ENCODE measurements around the gene IL17RE. TPM values are rescaled to one million over a fixed set of nuclear protein-coding genes. Genes with fewer than 3 reads are reported as not detected.

The IL17RE gene
- total and polyA plus RNA-seq, 9 of the 15 experiments (the other 6 are each of a cell fraction or from before 2014, with no cell fraction given) = 0.32 to 1.9 (median 0.51) TPM; not detected in 4

- peak; percentile 87 to 94 (median 92) for DNase-seq (ENCODE audit: extremely low read depth in 1 of 4, low spot score in 3 of 4)
- intact Hi-C loops (cut with micrococcal nuclease) = loop anchor here (5.0 kb wide), 1 partner anchor 55 kb away; no protein-coding TSS in a partner anchor
- POLR2A ChIA-PET = interaction anchor here (0.7 to 1.9 kb wide), 12 partner anchors 8 to 140 kb away, joined by 3 to 8 read pairs (median 3); partner anchors contain the start of gene CRELD1
- in situ Hi-C loops (cut with MboI) = no loop called here
- no peaks in the 10 kb centered on the region for H3K36me3 ChIP-seq (ENCODE audit: control insufficient read depth, insufficient read depth, low read length)
- peak within 1 kb of the TSS; percentile 73 to 91 for H3K9ac ChIP-seq (ENCODE audit: insufficient read depth in 1 of 2, low read depth in 2 of 2, low read length in 2 of 2)
- H3K9me1 ChIP-seq (ENCODE audit: control insufficient read depth, insufficient read depth, low read length) = peaks cover 3% of the 10 kb centered on the region
- 20% methylated on average over 19 of the region's 19 CpGs for WGBS (ENCODE audit: insufficient coverage, low coverage, missing lambda C conversion rate)
- H4K20me1 ChIP-seq (replicated peaks; ENCODE audit: control insufficient read depth, insufficient read depth, low read length) = no peaks in the 10 kb centered on the region
- peak within 1 kb of the TSS; percentile 94 for H2AFZ ChIP-seq (ENCODE audit: low read depth, low read length)
- H3K4me3 ChIP-seq = peak within 1 kb of the TSS; percentile 39
- peak within 1 kb of the TSS; percentile 62; the same call in 2 of the 3 replicates for H3K27ac ChIP-seq (ENCODE audit: extremely low read depth, low read depth, low read length)
- FAIRE-seq = peak; percentile 98
- TSS peak; percentile 74 for BruUV-seq (replicated peaks)
- CTCF ChIA-PET (ENCODE audit: low intra/inter-chr PET ratio) = no interaction called here
- peak within 1 kb of the TSS; percentile 87 for H3K4me2 ChIP-seq (ENCODE audit: insufficient read depth, low read length)
- no peaks in the 10 kb centered on the region for H3K9me3 ChIP-seq (replicated peaks; ENCODE audit: control insufficient read depth, insufficient read depth, low read depth, low read length)
- no peaks in the 10 kb centered on the region for H3K27me3 ChIP-seq (ENCODE audit: control insufficient read depth in 2 of 2, insufficient read depth in 2 of 2, low read length in 2 of 2)
- no peaks in the 10 kb centered on the region for H3K79me2 ChIP-seq (ENCODE audit: control insufficient read depth, insufficient read depth, low read length)
- peaks cover 22 to 41% of the 10 kb centered on the region in 2 experiments for H3K4me1 ChIP-seq (replicated peaks in 1 of 2; ENCODE audit: control insufficient read depth in 2 of 2, insufficient read depth in 2 of 2, low read length in 2 of 2)
- peak; percentile 95 for ATAC-seq
- TF ChIP-seq POLR2B (IDR thresholded peaks at IDR 0.05; ENCODE audit: low read depth, partially characterized antibody) (peak; percentile 33), PTBP1 (IDR thresholded peaks at IDR 0.05; ENCODE audit: low read depth, low read length) (no peak), E2F4 (CRISPR knock-in tag; IDR thresholded peaks at IDR 0.05; ENCODE audit: low read depth) (no peak), JUND (IDR thresholded peaks at IDR 0.05; ENCODE audit: borderline replicate concordance, low read depth, low read length) (no peak; the same call in 1 of the 2 replicates), JUND (tag; IDR thresholded peaks at IDR 0.05; ENCODE audit: borderline replicate concordance, low read depth, low read length) (peak; percentile 47; the same call in 1 of the 3 replicates), SRF (CRISPR knock-in tag; IDR thresholded peaks at IDR 0.05) (peak in 1 of 2 experiments; percentile 82; a peak in 2 of 4 replicates), NFIC (IDR thresholded peaks at IDR 0.05) (peak; percentile 31), ZNF316 (IDR thresholded peaks at IDR 0.05) (no peak), GABPB1 (CRISPR knock-in tag; IDR thresholded peaks at IDR 0.05) (0 out of 2 replicates have a peak, but pooled peaks have one; percentile 39), POLR2A (conservative IDR thresholded peaks at IDR 0.05) (peak; percentile 66), ATF7 (IDR thresholded peaks at IDR 0.05) (peak; percentile 69), PKNOX1 (IDR thresholded peaks at IDR 0.05) (peak; percentile 45), NR4A1 (CRISPR knock-in tag; IDR thresholded peaks at IDR 0.05) (no peak), NR4A1 (tag; IDR thresholded peaks at IDR 0.05) (peak; percentile 31; the same call in 1 of the 2 replicates), CREM (IDR thresholded peaks at IDR 0.05; ENCODE audit: low read depth) (peak; percentile 20; the same call in 1 of the 2 replicates)
- TF ChIP-seq, protein P1, sequence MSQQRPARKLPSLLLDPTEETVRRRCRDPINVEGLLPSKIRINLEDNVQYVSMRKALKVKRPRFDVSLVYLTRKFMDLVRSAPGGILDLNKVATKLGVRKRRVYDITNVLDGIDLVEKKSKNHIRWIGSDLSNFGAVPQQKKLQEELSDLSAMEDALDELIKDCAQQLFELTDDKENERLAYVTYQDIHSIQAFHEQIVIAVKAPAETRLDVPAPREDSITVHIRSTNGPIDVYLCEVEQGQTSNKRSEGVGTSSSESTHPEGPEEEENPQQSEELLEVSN (IDR thresholded peaks at IDR 0.05; ENCODE audit: borderline replicate concordance in 1 of 2, extremely low read depth in 1 of 2, insufficient read depth in 1 of 2, insufficient read length in 1 of 2, low read depth in 1 of 2, low read length in 1 of 2, poor library complexity in 1 of 2, severe bottlenecking in 1 of 2) = peak in 1 of 2 experiments; percentile 76
- TF ChIP-seq, protein P2, sequence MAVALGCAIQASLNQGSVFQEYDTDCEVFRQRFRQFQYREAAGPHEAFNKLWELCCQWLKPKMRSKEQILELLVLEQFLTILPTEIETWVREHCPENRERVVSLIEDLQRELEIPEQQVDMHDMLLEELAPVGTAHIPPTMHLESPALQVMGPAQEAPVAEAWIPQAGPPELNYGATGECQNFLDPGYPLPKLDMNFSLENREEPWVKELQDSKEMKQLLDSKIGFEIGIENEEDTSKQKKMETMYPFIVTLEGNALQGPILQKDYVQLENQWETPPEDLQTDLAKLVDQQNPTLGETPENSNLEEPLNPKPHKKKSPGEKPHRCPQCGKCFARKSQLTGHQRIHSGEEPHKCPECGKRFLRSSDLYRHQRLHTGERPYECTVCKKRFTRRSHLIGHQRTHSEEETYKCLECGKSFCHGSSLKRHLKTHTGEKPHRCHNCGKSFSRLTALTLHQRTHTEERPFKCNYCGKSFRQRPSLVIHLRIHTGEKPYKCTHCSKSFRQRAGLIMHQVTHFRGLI (CRISPR knock-in tag; IDR thresholded peaks at IDR 0.05) = no peak
Observed at GRCh38 chr3:9916734-9917680, 14.4 kb downstream of the IL17RE start, which contains the start of gene IL17RC. Gene IL17RC, plus strand, starts transcription at chr3:9917098. Its CDS starts 218 bp downstream, at chr3:9917316.

All from K562 (cell line).